Epithelial cell of proximal tubule (primary cell): ENCODE results near the gene CLEC12A. TPM values are rescaled to one million over a fixed set of nuclear protein-coding genes. Genes with fewer than 3 reads are reported as not detected.
"Not testable (repeated sequence)": the region's sequence is repeated elsewhere in the genome, so short reads cannot be mapped to it uniquely, and the experiment has no call there.

ENCODE experiments used
- DNase-seq: peaks from one replicate; pipeline ENCODE4 v3.0.0-alpha.2; 2011; ENCODE audit warnings: low read depth
- H3K4me3 ChIP-seq: 2 replicates; pipeline ENCODE4 v1.5.1; 2011; ENCODE audit warnings: low read depth, mild to moderate bottlenecking, low read length
- total RNA-seq: library from RNA; depleted of rRNA; stranded (reverse); fragments of >200 nt; gene quantifications from 2 replicates; pipeline ENCODE4 v1.2.3, GENCODE V29; 2015
- TF ChIP-seq, protein P1 (sequence below): conservative IDR thresholded peaks from 2 replicates; pipeline ENCODE4 v1.5.1; 2012; ENCODE audit warnings: low read depth, mild to moderate bottlenecking, low read length

The CLEC12A gene
- total RNA-seq, 1 donor from 2014 or later, result not detected

GRCh38 chr12:10016881-10017280 lies 45.7 kb downstream of the CLEC12A start:
- H3K4me3 ChIP-seq, result no peak overlapping the region
- DNase-seq, result no peak
- TF ChIP-seq, protein P1, sequence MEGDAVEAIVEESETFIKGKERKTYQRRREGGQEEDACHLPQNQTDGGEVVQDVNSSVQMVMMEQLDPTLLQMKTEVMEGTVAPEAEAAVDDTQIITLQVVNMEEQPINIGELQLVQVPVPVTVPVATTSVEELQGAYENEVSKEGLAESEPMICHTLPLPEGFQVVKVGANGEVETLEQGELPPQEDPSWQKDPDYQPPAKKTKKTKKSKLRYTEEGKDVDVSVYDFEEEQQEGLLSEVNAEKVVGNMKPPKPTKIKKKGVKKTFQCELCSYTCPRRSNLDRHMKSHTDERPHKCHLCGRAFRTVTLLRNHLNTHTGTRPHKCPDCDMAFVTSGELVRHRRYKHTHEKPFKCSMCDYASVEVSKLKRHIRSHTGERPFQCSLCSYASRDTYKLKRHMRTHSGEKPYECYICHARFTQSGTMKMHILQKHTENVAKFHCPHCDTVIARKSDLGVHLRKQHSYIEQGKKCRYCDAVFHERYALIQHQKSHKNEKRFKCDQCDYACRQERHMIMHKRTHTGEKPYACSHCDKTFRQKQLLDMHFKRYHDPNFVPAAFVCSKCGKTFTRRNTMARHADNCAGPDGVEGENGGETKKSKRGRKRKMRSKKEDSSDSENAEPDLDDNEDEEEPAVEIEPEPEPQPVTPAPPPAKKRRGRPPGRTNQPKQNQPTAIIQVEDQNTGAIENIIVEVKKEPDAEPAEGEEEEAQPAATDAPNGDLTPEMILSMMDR, result no peak

- DNase-seq, result no peak
- TF ChIP-seq, protein P1, result no peak
- no peak overlapping the region for H3K4me3 ChIP-seq
Measured at GRCh38 chr12:10018386-10018785, 47.2 kb downstream of the CLEC12A start.

- no peak for DNase-seq
- H3K4me3 ChIP-seq, result no peak overlapping the region
- TF ChIP-seq, protein P1, result no peak
Measured at GRCh38 chr12:10021342-10021741, 50.1 kb downstream of the CLEC12A start.

GRCh38 chr12:10025236-10025635 lies 54.0 kb downstream of the CLEC12A start:
- no peak overlapping the region for H3K4me3 ChIP-seq
- TF ChIP-seq, protein P1, result no peak
- no peak for DNase-seq

DNA sequence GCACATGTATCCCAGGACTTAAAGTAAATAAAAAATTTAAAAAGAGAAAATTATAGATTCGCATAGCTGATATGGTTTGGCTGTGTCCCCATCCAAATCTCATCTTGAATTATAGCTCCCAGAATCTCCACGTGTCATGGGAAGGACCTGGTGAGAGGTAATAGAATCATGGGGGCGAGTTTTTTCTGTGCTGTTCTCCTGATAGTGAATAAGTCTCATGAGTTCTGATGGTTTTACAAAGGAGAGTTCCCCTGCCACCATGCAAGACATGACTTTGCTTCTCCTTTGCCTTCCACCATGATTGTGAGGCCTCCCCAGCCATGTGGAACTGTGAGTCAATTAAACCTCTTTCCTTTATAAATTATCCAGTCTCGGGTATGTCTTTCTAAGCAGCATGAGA lies 55.5 kb downstream of the CLEC12A start:
- H3K4me3 ChIP-seq, DNase-seq: not testable (repeated sequence)

- no peak overlapping the region for H3K4me3 ChIP-seq
- TF ChIP-seq, protein P1, result no peak
- DNase-seq, result no peak
Measured at GRCh38 chr12:10027311-10027710, 56.1 kb downstream of the CLEC12A start.

DNA sequence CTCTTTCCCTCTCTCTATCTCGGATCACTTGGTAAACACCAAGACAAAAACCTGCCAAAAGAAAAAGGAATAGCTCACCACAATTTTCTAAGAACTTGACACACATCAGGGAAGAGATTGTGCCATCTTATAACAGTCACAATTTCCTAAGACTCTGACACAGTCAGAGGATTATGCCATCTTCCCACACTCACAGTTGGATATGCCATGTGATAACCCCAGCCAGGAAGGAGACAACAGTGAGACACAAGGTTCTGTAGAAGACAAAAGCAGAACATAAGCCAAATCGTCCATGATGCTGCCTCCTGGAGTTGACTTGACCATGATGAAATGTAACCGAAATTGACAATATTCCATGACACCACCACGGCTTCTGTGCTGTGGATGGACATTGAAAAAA lies 56.5 kb downstream of the CLEC12A start:
- DNase-seq, result no peak
- TF ChIP-seq, protein P1, result no peak
- H3K4me3 ChIP-seq, result no peak overlapping the region

DNA sequence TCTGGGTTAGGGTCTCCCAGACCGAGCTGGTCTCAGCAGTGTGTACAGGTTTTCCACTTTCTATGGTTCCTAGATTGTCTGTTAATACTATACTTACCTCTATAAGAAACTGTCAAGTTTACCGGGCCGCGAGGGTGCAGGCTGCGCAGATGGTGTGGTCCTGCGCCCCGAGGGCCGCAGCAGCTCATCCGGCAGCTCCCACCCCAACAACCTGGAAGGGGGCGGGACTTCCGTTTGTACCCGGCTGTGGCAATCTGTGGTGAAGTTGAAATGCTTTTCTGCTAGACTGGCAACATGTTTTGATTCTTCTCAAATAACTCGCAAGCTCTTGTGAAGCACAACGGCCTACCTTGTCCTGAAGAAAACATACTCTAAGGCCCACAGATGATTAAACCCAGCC lies 59.2 kb downstream of the CLEC12A start, which contains the start of gene CLEC9A:
CLEC9A (plus strand) TSS at position 237 of the 400 bp plus-strand sequence. CDS start 22,006 bp downstream, outside the sequence.
- DNase-seq, result no peak
- no peak within 1 kb of the TSS for H3K4me3 ChIP-seq
- TF ChIP-seq, protein P1, result no peak
